CD4-positive, alpha-beta T cell treated with Interleukin-15 for 4 hours (primary cell): ENCODE data around the gene TRIP10.
"Not testable (repeated sequence)": the region's sequence is repeated elsewhere in the genome, so short reads cannot be mapped to it uniquely, and the experiment has no call there.

Experiments
- DNase-seq: peaks from one replicate; pipeline ENCODE4 v3.0.0-alpha.2; 2020; ENCODE audit warnings: low spot score

Gene TRIP10

GRCh38 chr19:6768236-6768785 is 28.8 kb downstream of the TRIP10 start:
- DNase-seq: no peak

GRCh38 chr19:6769006-6769619 is 29.6 kb downstream of the TRIP10 start:
- peak; percentile 16 for DNase-seq

GRCh38 chr19:6771648-6772027 is 32.2 kb downstream of the TRIP10 start:
- not testable (repeated sequence) for DNase-seq

- DNase-seq: peak; percentile 83
These were observed 32.8 kb downstream of the TRIP10 start, which contains the start of gene VAV1 for GRCh38 chr19:6772028-6772865. TSS of gene VAV1 (plus strand) at chr19:6772708. CDS start at chr19:6772808, 100 bp downstream.

- no peak for DNase-seq
These were observed 33.4 kb downstream of the TRIP10 start for GRCh38 chr19:6772866-6773322.

- peak; percentile 26 for DNase-seq
These were observed 33.9 kb downstream of the TRIP10 start for GRCh38 chr19:6773323-6773931.

- no peak for DNase-seq
These were observed 35.6 kb downstream of the TRIP10 start for GRCh38 chr19:6774821-6775707.

- DNase-seq: not testable (repeated sequence)
These were observed 36.6 kb downstream of the TRIP10 start for GRCh38 chr19:6776045-6776444.

GRCh38 chr19:6776999-6777398 is 37.5 kb downstream of the TRIP10 start:
- no peak for DNase-seq

- no peak for DNase-seq
These were observed 38.0 kb downstream of the TRIP10 start for GRCh38 chr19:6777434-6777833.

- no peak for DNase-seq
These were observed 38.9 kb downstream of the TRIP10 start for GRCh38 chr19:6778386-6778785.

- no peak for DNase-seq
These were observed 39.7 kb downstream of the TRIP10 start for GRCh38 chr19:6779206-6779605.

GRCh38 chr19:6787393-6787792 is 47.9 kb downstream of the TRIP10 start:
- no peak for DNase-seq

- no peak for DNase-seq
These were observed 49.4 kb downstream of the TRIP10 start for GRCh38 chr19:6788896-6789295.

GRCh38 chr19:6790194-6791128 is 51.0 kb downstream of the TRIP10 start:
- DNase-seq: no peak

- DNase-seq: no peak
These were observed 51.8 kb downstream of the TRIP10 start for GRCh38 chr19:6791237-6791636.

GRCh38 chr19:6793411-6793810 is 53.9 kb downstream of the TRIP10 start:
- no peak for DNase-seq

GRCh38 chr19:6793973-6794372 is 54.5 kb downstream of the TRIP10 start:
- no peak for DNase-seq

- DNase-seq: no peak
These were observed 55.4 kb downstream of the TRIP10 start for GRCh38 chr19:6794686-6795431.

GRCh38 chr19:6796278-6796677 is 56.8 kb downstream of the TRIP10 start:
- DNase-seq: no peak
